Activated naive CD4-positive, alpha-beta T cell treated with anti-CD3 and anti-CD28 coated beads, Interleukin-2, amount 50 U/mL, for 72 hours (primary cell): ENCODE measurements around the gene FAM90A1. TPM values are rescaled to one million over a fixed set of nuclear protein-coding genes. Genes with fewer than 3 reads are reported as not detected.
"Not testable (repeated sequence)": the region's sequence is repeated elsewhere in the genome, so short reads cannot be mapped to it uniquely, and the experiment has no call there.

Source experiments
- ATAC-seq, 2 donors: fragments of 150-1000 bp; cut with Tn5 transposase; 2 replicates each; pipeline ENCODE4 v1.10.0; 2021; ENCODE audit warnings: mild to moderate bottlenecking in 2 of 2, moderate library complexity in 2 of 2
- DNase-seq, 2 donors: peaks; one replicate each; pipeline ENCODE4 v3.0.0; 2021 to 2022; ENCODE audit warnings: low spot score in 2 of 2
- H3K27ac Mint-ChIP-seq, 2 donors: one replicate each; pipeline ENCODE4 v1.8.0; 2022; ENCODE audit warnings: mild to moderate bottlenecking in 2 of 2, mixed read lengths in 2 of 2
- H3K36me3 Mint-ChIP-seq, 2 donors: one replicate each; pipeline ENCODE4 v1.8.0; 2022; ENCODE audit warnings: mixed read lengths in 2 of 2
- H3K9me3 Mint-ChIP-seq, 2 donors: one replicate each; pipeline ENCODE4 v1.8.0; 2022; ENCODE audit warnings: mixed read lengths in 2 of 2
- total RNA-seq, 2 donors: library from RNA; stranded (reverse); gene quantifications; one replicate each; pipeline ENCODE4 v1.2.3, GENCODE V29; 2022

The FAM90A1 gene
- total RNA-seq, 2 donors from 2014 or later = 0.11 to 0.47 TPM

DNA sequence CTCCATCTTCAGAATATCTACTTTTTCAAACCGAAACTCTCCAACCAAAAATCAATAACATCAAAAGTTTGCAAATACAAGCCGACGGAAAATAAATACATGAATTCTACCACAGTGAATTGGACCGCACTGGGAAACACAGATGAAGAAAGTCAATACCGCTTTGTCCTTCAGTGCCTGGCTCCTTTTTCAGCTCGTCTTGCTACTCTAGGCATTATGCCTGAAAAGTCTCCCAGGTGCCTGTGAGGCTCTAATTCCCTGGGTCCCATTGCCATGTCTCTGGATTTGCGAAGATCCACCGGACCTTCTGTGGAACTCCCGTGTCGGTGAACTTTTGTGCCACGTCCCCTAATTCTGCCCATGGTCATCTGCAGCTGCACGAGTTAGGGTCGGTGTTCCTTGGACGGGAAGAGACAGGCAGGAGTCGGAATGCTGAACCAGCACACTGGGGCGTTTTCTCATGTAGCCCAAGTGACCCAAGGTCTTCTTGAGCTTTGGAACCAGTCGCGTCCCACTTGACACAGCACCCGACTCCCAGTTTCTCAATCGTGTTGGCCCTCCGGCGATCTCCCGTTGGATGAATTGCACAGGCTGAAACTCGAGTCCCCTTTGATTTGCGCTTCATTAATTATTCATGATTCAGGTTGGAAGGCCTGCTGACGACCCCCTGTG is 8.6 kb downstream of the FAM90A1 start:
- not testable (repeated sequence) for H3K36me3 Mint-ChIP-seq, ATAC-seq, DNase-seq, H3K9me3 Mint-ChIP-seq
- H3K27ac Mint-ChIP-seq = peak overlapping the region in 1 of 2 donors; percentile 15

DNA sequence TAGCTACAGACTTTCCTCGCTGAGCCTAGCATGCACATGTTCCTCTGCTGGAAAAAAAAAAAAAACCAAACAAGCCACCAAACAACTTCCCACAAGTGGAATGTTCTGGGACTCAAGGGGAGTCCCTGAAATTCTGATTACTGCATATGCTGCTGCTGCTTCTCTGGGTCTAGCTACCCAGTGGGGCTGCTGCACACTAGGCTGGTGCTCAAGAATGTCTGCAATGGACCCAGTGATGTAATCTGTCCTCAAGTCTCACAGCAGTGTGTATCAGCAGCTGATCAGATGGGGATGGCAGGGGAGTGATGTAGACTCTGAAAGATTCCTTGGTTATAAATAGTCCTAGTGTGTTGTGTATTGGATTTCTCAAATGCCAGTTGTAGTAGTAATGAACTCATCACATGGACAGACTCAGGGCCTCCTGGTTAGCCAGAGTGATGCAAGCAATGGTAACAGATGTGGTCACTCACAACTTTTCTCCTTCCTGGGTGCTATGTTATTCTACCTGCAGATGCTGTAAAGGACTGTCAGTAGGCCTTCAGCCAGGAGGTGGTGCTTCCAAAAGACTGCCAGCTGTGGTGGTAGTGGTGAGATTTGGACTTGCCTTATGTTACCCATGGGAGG is 29.6 kb downstream of the FAM90A1 start:
- not testable (repeated sequence) for ATAC-seq, DNase-seq, H3K36me3 Mint-ChIP-seq, H3K27ac Mint-ChIP-seq, H3K9me3 Mint-ChIP-seq

DNA sequence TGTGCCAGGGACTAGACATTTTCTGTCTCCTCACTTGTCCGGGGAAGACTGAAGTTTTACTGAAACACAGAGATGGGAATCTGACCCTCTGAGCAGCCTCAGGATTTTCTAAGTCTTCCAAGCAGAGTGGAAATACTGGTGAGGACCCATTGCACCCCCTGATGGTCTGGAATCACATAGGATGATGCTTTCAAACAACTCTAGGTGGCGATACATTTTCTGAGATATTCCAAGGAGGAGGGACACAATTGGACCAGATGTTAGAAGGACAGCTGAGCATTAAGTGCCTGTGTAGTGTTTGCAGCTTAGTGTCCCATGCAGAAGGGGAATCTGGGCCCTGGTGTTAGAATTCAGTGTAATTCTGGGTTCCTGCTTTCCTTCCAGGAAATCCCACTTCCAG is 39.3 kb downstream of the FAM90A1 start:
- ATAC-seq, DNase-seq, H3K27ac Mint-ChIP-seq, H3K36me3 Mint-ChIP-seq, H3K9me3 Mint-ChIP-seq: not testable (repeated sequence)

DNA sequence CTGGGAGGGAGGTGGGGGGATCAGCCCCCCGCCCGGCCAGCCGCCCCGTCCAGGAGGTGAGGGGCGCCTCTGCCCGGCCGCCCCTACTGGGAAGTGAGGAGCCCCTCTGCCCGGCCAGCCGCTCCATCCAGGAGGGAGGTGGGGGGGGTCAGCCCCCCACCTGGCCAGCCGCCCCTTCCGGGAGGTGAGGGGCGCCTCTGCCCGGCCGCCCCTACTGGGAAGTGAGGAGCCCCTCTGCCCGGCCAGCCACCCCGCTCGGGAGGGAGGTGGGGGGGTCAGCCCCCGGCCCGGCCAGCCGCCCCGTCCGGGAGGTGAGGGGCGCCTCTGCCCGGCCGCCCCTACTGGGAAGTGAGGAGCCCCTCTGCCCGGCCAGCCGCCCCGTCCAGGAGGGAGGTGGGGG is 43.2 kb downstream of the FAM90A1 start:
- not testable (repeated sequence) for H3K9me3 Mint-ChIP-seq, ATAC-seq, H3K27ac Mint-ChIP-seq, DNase-seq, H3K36me3 Mint-ChIP-seq

DNA sequence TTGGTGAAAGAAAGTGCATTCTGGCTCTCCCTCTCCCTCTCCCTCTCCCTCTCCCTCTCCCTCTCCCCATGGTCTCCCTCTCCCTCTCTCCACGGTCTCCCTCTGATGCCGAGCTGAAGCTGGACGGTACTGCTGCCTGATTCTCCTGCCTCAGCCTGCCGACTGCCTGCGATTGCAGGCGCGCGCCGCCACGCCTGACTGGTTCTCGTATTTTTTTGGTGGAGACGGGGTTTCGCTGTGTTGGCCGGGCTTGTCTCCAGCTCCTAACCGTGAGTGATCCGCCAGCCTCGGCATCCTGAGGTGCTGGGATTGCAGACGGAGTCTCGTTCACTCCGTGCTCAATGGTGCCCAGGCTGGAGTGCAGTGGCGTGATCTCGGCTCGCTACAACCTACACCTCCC is 44.1 kb downstream of the FAM90A1 start:
- H3K27ac Mint-ChIP-seq, ATAC-seq: not testable (repeated sequence)

DNA sequence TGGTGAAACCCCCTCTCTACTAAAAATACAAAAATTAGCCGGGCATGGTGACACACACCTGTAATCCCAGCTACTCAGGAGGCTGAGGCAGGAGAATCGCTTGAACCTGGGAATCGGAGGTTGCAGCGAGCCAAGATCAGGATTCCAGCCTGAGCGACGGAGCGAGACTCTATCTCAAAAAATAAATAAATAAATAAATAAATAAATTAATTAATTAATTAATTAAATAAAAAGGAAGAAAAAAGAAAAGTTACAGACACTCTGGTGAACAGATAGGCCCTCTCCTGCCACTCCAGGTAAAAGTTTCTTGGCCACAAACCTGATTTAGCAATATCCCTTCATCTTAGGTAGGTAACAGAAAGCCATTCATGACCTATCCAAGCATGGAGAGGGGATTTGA is 44.5 kb downstream of the FAM90A1 start:
- DNase-seq, H3K27ac Mint-ChIP-seq, H3K9me3 Mint-ChIP-seq, ATAC-seq, H3K36me3 Mint-ChIP-seq: not testable (repeated sequence)

More for the DNA sequence above, 44.1 kb downstream of the FAM90A1 start:
- not testable (repeated sequence) for H3K36me3 Mint-ChIP-seq, H3K9me3 Mint-ChIP-seq, DNase-seq

DNA sequence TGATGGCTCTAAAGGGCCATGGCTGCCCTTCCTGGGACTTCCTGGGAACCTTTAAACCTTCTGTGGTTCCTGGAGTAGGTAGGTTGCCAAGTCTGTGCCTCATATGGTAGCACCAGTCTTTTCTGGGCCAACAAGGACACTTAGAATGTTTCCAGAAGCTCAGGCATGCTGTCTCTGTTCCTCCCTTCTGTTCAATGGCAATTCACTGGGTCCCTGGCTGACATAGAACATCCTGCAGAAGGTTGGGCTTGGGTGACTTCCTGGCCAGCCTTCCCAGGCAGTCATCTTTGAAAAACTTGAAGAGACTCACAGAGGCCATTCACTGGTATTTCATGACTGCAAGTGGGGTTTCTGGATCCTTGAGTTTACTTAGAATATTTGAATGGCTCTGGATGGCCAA is 46.1 kb downstream of the FAM90A1 start:
- H3K36me3 Mint-ChIP-seq, ATAC-seq, DNase-seq, H3K9me3 Mint-ChIP-seq: not testable (repeated sequence)
- peak overlapping the region in 1 of 2 donors; percentile 85 for H3K27ac Mint-ChIP-seq

DNA sequence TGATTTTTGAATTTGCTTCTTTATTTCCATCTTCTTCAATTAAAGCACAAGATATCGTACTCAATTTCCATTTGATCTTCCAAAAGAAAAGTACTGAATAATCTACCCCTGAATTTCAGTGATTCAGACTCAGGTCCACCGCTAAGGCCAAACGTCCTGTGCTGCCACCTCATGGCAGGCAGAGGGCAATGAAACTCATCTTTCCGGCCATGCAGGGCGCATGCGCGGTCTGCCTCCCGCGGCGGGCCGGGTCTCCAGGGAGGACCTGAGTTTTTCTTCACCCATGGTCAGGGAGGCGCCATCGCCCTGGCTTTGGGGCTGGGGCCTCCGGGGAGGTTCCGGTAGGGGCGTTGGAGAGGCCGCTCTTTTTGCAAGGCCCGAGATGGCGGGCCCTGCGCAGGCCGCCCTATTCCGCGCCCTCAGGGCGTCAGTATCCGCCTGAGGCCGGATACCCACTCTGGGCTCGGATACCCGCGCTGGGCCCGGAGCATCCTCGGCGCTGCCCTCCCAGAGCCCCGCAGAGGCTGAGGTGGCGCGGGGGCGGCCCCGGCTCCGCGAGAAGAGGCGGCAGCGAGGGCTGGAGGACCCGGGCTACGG is 47.3 kb downstream of the FAM90A1 start:
- not testable (repeated sequence) for H3K9me3 Mint-ChIP-seq, H3K36me3 Mint-ChIP-seq
- peak overlapping the region; percentile 55 to 85 for H3K27ac Mint-ChIP-seq
- peak; percentile 87 to 96 for ATAC-seq
- DNase-seq = peak; percentile 68 to 86

DNA sequence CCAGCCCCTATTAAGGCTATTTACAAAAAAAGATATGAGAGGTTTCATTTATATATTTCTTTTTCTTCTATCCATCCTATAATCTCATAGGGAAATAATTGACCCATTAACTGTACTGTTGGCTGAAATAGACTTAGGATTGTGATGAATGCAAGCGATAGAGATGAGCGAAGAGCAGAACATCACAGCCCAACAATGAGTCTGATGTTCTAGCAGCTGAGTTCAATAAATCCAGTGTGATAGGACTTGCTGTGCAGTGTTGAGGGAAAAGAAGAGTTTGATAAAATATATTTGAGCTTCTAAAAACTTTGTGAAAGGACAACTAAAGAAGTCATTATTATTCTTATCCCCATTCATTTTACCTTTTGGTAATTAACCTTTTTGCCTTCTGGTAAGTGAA is 54.5 kb downstream of the FAM90A1 start:
- not testable (repeated sequence) for DNase-seq, ATAC-seq, H3K27ac Mint-ChIP-seq, H3K36me3 Mint-ChIP-seq, H3K9me3 Mint-ChIP-seq

Other genes starting within 250 kb of the FAM90A1 start
- gene FOXJ2, start 194.9 kb downstream of the FAM90A1 start, total RNA-seq = 10 to 100 TPM; 14.3 to 16.9 TPM
- 1 to 10 TPM in 1 of 2 donors, under 1 TPM in 1; 0.54 to 3.1 TPM for gene C3AR1, start 161.3 kb downstream of the FAM90A1 start, total RNA-seq
- 10 to 100 TPM; 23.2 to 43.8 TPM for gene NECAP1, start 145.3 kb downstream of the FAM90A1 start, total RNA-seq
- gene CLEC4A, start 104.0 kb downstream of the FAM90A1 start, total RNA-seq = 1 to 10 TPM; 1.8 to 3.5 TPM
- gene ZNF705A, start 70.6 kb downstream of the FAM90A1 start, total RNA-seq = not detected
- gene CLEC6A, start 228.3 kb upstream of the FAM90A1 start, total RNA-seq = not detected